NB4 (cell line): Measurements from ENCODE around the gene GPSM1.

Experiments
- DNase-seq: peaks from one replicate; pipeline ENCODE4 v3.0.0; 2010; ENCODE audit warnings: low read depth
- H3K4me3 ChIP-seq: one replicate; pipeline ENCODE4 v1.5.1; 2011; ENCODE audit warnings: mild to moderate bottlenecking, low read depth, low read length, moderate library complexity
- MYC ChIP-seq: IDR thresholded peaks from 2 replicates; pipeline ENCODE4 v1.6.1; 2011; ENCODE audit warnings: low read depth, low read length
- POLR2A ChIP-seq: IDR thresholded peaks from 2 replicates; pipeline ENCODE4 v1.6.1; 2011; ENCODE audit warnings: mild to moderate bottlenecking; ENCODE audit not compliant: insufficient read length; ENCODE audit errors: extremely low read depth
- TF ChIP-seq, protein P1 (sequence below): IDR thresholded peaks from 2 replicates; pipeline ENCODE4 v1.6.1; 2011; ENCODE audit warnings: low read depth, low read length
- TF ChIP-seq, protein P2 (sequence below): IDR thresholded peaks from one replicate; pipeline ENCODE4 v1.5.1; 2012; ENCODE audit warnings: low read depth, low read length

GPSM1 gene

DNA sequence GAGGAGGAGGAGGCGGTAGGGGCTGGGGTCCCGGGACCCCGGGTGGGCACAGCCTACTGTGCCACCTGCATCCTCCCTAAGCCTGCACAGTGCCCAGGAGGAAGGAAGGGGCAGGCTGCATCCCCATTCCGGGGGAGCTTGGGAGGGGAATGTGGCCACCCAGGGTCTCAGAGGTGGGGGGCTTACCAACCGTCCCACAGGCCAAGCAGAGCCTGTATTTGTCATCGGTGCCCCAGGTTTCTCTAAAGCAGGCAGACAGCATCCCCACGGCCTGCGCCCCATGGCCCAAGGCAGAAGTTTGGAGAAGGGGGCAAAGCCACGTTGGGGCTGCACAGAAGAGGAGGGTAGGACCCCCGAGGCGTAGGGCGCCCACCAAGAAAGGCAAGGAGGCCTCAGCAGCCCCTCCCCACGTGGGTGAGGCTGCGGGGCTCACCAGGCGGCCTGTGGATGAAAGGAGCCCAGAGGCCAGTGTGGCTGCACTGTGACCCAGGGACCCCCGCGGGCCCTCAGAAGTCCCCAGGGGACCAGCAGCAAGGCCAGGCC lies 507 bp upstream of the GPSM1 start:
- no peak overlapping the region for H3K4me3 ChIP-seq
- TF ChIP-seq, protein P1, sequence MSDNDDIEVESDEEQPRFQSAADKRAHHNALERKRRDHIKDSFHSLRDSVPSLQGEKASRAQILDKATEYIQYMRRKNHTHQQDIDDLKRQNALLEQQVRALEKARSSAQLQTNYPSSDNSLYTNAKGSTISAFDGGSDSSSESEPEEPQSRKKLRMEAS: no peak
- TF ChIP-seq, protein P2, sequence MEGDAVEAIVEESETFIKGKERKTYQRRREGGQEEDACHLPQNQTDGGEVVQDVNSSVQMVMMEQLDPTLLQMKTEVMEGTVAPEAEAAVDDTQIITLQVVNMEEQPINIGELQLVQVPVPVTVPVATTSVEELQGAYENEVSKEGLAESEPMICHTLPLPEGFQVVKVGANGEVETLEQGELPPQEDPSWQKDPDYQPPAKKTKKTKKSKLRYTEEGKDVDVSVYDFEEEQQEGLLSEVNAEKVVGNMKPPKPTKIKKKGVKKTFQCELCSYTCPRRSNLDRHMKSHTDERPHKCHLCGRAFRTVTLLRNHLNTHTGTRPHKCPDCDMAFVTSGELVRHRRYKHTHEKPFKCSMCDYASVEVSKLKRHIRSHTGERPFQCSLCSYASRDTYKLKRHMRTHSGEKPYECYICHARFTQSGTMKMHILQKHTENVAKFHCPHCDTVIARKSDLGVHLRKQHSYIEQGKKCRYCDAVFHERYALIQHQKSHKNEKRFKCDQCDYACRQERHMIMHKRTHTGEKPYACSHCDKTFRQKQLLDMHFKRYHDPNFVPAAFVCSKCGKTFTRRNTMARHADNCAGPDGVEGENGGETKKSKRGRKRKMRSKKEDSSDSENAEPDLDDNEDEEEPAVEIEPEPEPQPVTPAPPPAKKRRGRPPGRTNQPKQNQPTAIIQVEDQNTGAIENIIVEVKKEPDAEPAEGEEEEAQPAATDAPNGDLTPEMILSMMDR: no peak
- no peak for TF ChIP-seq MYC
- TF ChIP-seq POLR2A: no peak
- no peak for DNase-seq

DNA sequence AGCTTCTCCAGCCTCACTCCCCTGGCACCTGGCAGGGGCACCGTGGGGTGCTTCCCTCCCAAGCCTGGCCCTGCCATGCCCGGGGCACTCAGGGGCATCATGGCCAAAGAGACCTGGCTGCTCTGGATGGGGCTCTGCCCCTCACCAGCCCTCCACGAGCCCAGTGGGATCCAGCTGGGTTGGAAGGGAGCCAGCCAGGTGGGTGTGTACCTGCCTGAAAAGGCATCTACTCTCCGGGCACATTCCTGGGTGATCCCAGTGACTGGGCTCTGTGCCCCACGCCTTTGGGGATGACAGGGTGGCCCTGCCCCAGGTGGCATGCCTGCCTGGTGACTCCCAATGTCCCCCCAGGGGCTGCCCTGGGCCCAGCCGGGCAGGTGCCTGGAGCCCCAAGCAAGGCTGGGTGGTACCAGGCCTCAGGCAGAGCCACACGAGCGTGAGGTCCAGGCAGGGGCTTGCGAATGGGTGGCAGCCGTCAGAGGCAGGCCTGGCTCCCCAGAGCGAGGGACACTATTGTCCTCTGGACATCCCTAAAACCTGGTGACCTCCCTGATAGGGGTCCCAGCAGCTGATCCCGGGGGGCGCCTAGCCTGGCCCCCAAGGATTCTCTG lies 777 bp downstream of the GPSM1 start:
- DNase-seq: no peak
- peak overlapping the region; percentile 25 for H3K4me3 ChIP-seq
- TF ChIP-seq, protein P1: no peak
- TF ChIP-seq, protein P2: no peak
- TF ChIP-seq MYC (no peak), POLR2A (no peak)

DNA sequence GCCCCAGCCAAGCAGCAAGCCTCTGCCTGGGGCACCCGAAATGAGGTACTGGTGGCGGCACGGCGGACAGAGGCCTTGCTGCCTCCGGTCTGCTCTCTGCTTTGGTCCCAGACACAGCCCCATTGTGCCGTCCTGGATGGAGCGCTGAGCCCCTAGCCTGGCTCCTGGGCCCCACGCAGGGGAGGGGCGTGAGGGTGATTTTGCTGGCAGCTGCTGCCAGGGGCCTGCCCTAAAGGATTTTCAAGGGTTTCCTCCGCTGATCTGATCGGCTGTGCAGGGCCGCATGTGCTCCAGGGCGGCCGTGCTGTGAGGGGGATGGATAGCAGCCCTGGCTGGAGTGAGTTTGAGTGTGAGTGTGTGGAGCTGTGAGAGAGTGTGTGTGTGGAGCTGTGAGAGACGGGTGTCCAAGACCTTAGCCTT lies 1.3 kb downstream of the GPSM1 start:
- TF ChIP-seq POLR2A: no peak
- TF ChIP-seq, protein P1: no peak
- TF ChIP-seq, protein P2: no peak
- no peak for TF ChIP-seq MYC
- H3K4me3 ChIP-seq: no peak overlapping the region
- DNase-seq: no peak

DNA sequence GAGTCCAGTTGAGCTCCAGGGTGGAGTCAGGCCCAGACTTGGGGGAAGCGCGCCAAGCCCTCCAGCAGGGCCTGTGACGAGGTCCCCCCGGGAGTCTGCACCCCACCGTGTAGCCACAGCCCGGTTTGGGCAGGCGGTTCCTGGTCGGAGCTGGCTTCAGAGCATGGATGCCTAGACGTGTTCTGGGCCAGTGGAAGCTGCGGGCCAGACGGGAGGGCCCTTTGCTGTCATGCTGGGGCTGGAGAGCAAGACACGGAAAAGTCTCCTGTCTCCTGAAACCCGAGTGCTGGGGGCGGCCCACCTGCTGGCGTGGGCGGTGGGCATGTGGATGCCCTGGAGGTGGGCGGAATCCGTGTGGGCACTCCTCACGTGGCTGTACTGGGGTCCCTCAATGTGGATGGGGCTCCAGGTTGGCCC lies 1.9 kb downstream of the GPSM1 start:
- TF ChIP-seq POLR2A (no peak), MYC (no peak)
- TF ChIP-seq, protein P2: no peak
- TF ChIP-seq, protein P1: no peak
- no peak for DNase-seq
- H3K4me3 ChIP-seq: no peak overlapping the region

DNA sequence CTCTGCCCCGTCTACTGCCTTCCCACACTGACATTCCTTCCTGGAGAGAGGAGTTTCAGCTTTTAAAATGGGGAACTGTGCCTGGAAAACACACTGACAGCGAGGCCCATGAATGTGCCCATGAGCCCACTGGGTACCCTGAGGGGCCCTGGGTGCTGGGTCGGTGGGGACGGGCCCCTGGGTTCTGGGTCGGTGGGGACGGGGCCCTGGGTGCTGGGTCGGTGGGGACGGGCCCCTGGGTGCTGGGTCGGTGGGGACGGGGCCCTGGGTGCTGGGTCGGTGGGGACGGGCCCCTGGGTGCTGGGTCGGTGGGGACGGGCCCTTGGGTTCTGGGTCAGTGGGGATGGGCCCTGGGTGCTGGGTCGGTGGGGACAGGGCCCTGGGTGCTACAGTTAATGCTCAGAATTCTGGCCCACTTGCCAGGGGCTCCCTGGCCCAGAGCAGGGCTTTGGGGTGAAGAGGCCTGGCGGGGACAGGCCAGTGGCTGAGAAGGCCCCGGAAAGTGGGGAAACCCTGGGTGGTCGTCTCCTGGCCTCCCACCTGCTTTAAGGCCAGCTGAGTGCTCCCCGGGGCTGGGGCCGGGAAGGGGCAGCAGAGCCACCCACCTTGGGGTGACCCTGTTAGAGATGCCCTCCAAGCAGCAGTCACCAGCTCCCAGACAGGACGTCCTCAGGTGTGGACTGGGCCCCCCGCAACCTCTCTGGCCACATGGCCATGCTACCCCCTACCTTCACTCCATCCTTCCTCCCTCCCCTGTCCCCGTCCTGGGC lies 2.5 kb downstream of the GPSM1 start:
- no peak for DNase-seq
- TF ChIP-seq MYC: no peak
- TF ChIP-seq, protein P2: no peak
- TF ChIP-seq, protein P1: no peak
- TF ChIP-seq POLR2A: no peak
- H3K4me3 ChIP-seq: no peak overlapping the region
